Activated T-cell treated with anti-CD3 and anti-CD28 coated beads for 1 hour (primary cell): ENCODE results near the gene RMC1.
"Not testable (repeated sequence)": the region's sequence is repeated elsewhere in the genome, so short reads cannot be mapped to it uniquely, and the experiment has no call there.

Experiments
- DNase-seq: peaks from one replicate; pipeline ENCODE4 v3.0.0-alpha.2; 2020; ENCODE audit warnings: low read depth

Gene RMC1

DNA sequence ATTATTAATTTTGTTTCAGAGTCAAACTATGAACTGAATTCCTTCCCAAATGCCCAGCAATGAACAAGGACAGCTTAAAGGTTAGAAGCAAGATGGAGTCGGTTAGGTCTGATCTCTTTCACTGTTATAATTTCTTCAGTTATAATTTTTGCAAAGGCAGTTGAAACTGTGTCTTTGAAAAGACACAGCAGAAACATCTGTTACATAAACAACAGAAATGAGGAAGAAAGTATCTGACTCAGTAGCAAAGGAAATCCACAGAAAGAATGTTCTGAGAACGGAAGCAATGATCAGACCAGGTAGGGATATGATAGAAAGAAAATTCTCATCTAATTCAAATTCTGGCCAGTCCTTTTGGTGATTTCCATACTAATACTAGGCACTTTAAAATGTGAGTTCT, 5.2 kb upstream of the RMC1 start:
- no peak for DNase-seq

DNA sequence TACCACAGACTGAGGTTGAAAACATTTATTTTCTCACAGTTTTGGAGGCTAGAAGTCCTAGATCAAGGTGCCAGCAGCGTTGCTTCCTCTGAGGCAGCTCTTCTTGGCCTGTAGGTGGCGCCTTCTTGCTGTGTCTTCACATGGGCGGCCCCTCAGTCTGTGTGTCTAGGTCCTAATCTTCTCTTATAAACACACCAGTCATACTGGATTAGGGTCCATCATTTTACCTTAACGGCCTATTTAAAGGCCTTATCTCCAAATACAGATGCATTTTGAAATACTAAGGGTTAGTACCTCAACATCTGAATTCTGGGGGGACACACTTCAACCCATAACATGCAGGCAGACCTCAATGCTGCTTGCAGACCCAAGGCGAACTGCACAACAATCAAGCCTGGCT, 4.4 kb upstream of the RMC1 start:
- peak; percentile 64 for DNase-seq

DNA sequence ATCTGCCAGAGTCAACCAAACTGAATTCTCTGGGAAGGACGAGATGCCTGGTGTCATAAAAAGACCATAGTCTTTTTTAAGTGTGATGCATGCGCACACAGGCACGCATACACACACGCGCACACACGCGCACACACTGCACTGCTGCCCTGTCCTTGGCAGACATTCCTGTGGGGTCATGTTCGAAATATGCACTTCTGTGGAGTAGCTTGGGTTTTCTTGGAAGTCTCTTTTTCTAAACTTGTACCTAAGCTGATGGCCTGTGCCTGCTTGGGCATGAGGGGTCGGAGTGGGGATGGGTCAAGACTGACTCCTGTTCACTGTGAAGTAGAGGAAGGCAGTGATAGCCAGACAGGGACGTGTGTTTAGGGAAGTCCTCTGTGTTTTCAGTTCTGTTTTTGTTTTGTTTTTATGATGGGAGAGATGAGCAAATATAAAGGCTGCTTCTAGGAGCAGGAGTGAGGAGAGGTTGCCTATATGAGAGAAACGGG, 4.0 kb upstream of the RMC1 start:
- DNase-seq = no peak

DNA sequence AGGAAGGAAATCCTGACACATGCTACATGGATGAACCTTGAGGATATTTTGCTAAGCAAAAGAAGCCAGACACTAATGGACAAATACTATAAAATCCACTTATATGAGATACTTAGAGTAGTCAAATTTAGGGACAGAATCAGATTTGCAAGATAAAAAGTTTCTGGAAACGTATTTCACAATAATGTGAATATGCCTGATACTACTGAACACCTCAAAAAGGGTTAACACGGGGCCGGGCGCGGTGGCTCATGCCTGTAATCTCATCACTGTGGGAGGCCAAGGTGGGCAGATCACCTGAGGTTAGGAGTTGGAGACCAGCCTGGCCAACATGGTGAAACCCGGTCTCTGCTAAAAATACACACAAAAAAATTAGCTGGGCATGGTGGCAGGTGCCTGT, 1.7 kb upstream of the RMC1 start:
- no peak for DNase-seq

DNA sequence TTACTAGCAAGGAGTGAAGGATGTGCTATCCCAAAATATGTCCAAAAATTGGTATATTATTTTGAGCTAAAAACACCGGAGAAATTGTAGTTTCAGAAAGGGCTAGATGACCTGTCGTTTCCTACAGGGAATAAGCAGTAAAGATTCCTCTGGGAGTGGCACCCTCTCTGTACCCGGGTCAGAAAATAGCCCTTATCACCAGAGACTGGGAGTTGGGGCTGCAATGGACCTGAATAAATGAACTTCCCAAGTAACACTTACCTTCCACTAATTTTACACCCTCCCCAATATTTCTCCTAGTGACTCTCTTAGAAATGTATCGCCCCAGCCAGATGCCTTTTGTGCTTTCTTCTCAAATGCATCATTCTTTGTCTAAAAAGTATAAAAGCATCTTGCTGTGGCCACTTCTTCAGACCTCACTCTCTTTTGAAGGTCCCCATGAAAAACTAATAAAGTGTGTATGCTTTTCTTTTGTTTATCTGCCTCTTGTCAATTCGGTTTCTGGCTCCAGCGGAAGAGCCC, 734 bp upstream of the RMC1 start:
- DNase-seq = no peak

DNA sequence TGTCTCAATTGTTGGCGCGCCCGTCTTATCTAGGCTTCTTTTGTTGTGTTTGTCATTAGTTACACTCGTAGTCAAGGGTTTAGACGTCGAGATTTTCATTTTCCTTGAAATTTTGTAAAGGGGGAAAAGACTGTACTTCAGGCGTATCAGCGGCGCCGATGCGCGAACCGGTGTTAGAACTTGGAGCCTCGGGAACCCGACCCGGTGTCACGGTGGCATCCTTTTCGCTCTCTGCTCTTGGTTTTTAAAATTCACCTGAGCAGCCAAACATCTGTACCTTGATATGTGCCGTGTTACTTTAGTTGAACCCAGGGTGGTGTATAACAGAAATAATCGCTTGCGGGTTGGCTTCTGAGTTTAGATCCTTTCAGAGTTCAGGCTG, 643 bp downstream of the RMC1 start:
- no peak for DNase-seq

DNA sequence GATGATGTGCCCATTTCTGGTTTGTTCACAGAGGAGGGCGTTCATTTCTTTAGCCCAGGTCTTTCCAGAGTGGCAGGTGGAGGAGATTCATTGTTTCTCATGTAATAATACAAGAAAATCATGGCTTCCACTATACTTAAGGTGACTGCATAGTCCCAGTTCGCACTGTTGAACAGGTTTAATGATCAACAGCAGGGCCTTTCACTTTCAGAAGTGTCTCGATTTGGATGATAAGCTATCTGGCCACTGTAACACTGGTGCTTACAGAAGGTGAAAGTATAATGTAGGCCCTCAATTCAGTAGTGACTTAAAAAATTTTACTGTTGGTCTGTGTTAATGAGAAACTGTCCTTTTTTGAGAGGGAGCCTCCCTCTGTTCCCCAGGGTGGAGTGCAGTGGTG, 1.4 kb downstream of the RMC1 start:
- DNase-seq = no peak

DNA sequence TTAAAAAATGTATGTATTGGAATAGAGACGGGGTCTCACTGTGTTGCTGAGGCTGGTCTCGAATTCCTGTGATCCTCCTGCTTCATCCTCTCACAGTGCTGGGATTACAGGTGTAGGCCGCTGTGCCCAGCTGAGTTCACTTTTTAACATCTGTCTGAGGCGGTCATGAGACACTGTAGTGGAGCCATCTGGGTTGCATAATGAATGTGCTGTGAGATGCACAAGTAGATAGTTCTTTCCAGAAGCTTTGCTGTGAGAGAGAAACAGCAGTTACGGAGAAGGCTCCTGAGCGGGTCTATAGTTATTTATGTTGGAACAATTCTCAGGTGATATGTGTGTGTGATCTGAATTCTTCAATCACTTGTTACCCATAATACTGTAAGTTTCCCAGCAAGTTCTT, 3.1 kb downstream of the RMC1 start:
- no peak for DNase-seq

DNA sequence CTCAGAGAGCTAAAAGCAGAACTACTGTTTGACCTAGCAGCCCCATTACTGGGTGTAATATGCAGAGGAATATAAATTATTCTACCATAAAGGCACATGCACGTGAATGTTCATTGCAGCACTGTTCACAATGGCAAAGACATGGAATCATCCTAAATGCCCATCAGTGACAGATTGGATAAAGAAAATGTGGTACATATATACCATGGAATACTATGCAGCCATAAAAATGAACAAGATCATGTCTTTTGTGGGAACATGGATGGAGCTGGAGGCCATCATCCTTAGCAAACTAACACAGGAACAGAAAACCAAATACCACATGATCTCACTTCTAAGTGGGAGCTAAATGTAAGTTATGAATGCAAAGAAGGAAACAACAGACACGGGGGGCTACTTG, 7.6 kb downstream of the RMC1 start:
- DNase-seq = not testable (repeated sequence)

DNA sequence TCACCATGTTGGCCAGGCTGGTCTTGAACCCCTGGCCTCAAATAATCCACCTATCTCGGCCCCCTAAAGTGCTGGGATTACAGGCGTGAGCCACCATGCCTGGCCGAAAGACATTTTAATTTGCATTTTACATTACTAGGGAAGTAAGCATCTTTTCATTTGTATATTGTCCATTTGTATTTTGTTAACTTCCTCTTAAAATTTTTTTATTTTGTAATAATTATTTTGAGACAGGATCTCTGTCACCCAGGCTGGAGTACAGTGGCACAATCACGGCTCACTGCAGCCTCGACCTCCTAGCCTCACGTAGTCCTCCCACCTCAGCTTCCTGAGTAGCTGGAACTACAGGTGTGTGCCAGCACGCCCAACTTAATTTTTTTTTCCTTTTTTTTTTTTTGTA, 8.9 kb downstream of the RMC1 start:
- DNase-seq = not testable (repeated sequence)

DNA sequence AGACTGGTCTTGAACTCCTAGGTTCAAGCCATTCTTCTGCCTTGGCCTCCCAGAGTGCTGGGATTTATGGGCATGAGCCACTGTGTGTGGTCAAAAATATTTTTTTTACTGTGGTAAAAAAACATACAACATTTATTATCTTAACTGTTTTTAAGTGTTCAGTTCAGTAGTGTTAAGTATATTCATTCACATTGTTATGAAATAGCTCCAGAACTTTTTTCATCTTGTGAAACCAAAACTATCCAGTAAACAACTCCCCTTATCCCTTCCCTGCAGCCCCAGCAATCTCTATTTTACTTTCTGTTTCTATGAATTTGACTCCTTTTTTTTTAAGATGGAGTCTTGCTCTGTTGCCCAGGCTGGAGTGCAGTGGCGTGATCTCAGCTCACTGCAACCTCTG, 9.3 kb downstream of the RMC1 start:
- DNase-seq = no peak

DNA sequence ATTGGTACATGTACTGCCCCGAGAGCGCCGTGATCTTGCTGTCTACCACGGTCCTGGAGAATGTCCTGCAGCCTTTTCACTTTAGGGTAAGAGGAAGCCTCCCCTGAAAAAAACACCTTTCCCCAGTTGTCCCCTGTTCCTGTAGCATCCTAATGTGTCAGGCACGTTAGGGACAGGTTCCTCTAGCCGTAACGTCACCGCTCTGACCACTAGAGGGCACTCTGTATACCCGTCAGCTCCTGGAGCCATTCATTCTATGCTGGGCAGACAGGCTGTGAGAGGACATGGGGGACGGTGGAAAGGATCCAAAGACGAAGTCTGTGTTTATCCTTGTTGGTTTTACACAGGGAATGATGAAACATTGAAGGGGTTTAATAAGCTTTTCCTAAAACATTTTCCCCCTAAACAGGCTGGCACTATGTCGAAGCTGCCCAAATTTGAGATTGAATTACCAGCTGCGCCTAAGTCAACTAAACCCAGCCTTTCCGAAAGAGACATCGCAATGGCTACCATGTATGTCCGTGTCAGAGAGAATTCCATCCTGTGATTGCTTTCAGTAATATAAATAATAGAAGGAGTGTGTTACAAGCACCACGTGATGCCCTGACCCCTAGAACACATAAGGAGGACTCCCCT, 12.7 kb downstream of the RMC1 start:
- peak; percentile 62 for DNase-seq

DNA sequence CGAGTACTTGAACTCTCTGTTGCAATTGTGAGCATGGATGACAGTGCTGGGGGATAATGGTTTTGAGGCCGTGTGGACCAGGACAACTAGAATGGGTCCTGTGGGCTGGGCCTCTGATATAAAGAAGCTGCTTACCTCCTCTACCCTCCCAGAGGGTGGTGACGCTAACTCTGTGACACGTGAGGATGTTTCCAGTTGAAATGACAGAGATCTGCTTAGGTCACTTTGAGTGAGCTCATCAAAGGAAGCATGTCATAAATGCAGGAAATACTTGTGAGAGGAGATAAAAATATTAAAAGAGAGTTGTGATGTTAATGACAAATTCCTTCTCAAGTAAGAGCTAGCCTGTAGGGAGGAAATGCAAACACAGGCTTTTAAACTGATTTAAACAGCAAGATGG, 16.4 kb downstream of the RMC1 start:
- no peak for DNase-seq

DNA sequence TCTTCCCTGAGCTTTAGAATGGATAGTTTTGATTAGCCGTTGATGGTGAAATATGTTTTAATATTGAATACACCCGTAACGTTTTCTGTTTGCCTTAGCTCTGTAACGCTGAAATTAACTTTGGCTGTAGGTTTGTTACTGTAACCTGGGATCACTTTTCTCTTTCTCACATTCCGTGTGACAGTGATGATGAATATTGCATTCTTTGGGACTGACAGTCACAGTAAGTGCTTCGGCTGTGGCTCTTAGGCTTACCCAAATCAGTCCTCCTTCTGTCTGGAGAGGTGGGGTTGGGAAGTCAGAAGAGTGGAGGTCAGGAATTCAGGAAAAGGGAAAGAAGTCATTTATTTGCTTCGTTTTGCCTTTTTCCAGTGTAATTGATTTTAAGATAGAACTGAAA, 18.0 kb downstream of the RMC1 start:
- no peak for DNase-seq

DNA sequence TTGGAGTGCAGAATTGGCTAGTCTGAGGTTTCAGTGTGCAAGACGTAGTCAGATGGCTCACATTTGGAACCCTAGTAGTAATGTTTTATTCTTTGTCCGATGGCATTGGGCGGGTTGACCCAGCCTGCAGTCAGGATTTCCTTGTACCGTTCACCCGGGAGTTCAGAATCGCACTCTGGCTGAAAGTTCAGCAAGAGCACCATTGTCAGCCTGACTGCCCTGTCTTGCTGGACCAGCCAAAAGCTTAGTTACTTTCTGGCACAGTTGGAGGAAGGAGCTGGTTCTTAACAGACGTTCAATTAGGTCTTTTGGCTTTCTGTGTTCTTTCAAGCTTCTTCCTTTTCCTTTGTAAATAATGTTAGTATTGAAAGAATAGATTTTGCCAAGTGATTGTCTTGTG, 18.6 kb downstream of the RMC1 start:
- no peak for DNase-seq

DNA sequence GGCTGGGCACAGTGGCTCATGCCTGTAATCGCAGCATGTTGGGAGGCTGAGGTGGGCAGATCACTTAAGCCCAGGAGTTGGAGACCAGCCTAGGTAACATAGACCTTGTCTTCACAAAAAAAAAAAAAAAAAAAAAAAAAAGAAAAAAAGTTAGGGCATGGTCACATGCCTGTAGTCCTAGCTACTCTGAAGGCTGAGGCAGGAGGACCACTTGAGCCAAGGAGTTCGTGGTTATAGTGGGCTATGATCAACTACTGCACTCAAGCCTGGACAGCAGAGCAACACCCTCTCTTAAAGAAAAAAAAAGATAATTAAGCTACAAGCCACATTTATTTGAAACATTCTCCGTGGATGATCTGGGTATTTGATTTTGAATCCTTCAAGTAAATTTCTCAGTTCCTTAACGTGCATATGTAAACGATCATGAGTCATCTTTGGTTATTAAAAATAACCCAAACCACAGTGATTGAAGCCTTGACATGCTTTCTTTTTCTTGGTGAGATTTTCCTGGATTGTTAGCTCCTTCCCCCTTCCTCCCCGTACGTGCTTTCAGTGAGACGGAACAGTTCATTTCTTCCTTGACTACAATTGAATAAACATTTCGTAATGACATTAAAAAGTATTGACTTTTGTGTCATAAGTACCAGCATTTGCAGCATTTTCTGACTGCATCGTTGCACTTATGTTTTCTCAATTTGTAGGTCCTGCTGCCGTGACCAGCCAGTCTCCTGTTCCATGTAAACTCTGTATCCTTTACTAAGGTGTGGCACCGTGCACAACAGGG, 20.3 kb downstream of the RMC1 start:
- DNase-seq = no peak

DNA sequence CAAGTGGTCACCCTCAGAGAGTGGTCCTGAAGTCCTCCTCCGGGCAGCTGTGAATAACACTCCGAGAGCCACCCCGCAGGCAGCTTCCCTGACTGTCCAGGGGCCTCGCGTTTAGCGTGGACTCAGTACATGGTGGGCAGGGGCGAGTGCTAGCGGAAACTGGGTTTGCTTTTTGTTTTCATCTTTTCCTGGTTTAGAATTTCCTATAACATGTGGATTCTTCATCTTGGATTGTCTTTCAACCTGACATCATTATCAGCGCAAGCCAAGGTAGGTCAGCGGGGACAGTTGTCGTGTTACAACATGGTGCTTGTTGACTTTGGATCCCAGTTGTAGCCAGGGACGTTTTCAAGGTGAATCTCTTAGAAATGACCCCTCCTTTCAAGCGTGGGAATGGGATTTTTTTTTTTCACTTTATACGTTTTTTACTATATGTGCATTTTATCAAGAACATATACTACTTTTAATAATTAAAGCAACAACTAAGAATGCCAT, 20.9 kb downstream of the RMC1 start:
- DNase-seq = no peak

DNA sequence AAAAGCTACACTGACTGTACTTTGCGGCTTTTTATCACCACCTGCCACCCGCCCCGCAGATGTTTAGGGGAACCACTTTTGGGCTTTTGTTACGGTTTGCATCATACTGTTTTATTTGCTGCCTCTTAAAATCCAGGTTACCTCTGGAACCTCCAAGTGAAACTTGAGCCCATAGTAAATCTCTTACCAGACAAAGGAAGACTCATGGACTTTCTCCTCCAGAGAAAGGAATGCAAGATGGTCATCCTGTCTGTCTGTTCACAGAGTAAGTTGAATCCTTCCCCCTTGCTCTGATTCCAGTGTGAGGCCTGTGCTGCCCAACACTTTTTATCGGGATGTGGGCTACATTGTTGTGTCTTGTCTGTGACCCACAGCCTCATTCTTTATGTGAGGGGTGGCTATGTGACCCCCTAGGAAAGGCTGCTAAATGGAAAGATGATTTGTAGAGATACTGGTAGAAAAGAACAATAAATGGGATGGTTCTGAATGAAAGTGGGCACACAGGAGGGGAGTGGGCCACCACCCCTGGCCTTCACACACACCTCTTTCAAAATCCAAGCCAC, 23.3 kb downstream of the RMC1 start:
- DNase-seq = no peak

DNA sequence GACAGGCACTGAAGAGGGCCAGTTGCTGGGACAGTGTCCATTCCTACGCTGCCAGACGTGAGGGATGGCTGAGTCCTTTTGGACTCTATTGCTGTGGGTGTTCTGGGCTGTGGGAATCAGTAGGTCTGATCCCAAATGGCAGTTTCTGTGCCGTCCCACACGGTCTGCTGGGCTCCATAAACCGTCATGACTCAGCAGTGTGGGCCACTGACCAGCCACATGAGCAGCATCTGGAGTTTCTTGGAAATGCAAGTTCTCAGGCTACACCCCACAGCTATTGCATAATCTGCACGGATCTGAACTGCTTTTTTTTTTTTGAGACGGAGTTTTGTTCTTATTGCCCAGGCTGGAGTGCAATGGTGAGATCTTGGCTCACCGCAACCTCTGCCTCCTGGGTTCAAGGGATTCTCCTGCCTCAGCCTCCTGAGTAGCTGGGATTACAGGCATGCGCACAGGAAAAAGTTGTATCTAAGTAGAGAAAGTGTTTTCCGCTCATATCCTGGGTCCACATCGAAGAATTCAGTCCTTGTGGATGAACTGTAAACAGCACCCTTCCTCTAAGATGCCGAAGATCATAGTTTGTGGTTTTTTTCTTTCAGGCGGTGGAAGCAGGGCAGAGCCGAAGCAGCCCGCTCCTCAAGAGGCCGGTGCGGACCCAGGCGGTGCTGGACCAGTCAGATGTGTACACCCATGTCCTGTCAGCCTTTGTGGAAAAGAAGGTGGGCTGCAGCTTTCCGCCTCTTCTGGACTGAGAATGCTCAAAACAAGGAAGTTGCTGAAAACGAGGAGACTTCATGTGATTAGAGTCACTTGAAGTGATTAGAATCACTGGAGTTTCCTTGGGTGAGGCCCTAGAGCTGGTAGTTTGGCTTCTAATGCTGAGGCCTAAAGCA, 25.5 kb downstream of the RMC1 start:
- no peak for DNase-seq

DNA sequence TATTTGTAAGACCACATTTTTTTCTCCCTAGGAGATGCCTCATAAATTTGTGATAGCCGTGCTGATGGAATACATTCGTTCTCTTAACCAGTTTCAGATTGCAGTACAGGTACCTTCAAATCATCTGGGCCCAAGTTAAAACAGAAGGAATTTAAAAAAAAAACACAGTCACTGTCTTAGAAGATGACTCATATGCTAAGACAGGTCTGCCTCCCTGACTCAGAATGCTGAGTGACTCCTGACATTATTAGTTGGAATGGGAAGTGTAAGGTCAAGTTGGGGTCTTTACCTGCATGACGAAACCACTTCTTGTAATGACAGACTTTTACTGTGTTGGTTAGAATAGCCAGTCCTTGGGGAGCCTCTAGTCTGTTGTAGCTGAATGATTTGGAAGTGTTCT, 26.3 kb downstream of the RMC1 start:
- DNase-seq = no peak

DNA sequence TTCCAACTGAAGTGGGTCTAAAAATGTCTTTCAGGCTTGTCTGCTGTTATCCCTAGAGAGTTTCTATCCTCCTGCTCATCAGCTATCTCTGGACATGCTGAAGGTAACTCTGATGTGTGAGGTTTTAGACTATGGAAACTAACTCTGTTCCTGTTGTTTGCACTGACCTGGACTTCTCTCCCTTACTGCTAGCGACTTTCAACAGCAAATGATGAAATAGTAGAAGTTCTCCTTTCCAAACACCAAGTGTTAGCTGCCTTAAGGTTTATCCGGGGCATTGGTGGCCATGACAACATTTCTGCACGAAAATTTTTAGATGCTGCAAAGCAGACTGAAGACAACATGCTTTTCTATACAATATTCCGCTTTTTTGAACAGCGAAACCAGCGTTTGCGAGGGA, 26.9 kb downstream of the RMC1 start:
- DNase-seq = no peak

DNA sequence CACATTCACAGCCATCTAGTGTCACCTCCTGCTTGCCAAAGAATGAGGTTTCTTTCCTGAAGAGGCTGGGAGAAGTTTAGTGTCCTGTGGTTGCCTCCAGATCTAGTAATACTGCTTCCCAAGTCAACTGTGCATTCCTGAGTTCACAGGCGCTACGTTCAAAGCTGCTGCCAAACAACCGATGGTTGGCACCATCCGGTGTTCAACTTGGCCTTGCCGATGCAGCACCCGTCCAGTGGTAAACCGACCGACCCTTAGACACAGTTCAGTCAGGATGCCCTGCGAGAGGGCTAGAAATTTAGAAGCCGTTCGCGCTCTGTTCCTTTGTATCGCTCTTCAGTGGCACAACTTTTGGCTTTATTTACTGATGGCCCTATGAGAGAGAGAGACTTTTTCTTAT, 28.6 kb downstream of the RMC1 start:
- DNase-seq = no peak
